HG02623 (cell line): ENCODE results near the gene EGFR.
A peak's percentile ranks its signal among the peaks of the same experiment; 100 is the strongest.

Source experiments
- ATAC-seq: cut with Tn5 transposase; IDR thresholded peaks from one replicate; pipeline ENCODE4 v1.9.1; 2021; ENCODE audit warnings: moderate library complexity; ENCODE audit not compliant: unreplicated experiment

Gene EGFR

GRCh38 chr7:55240418-55241142 is 221.8 kb downstream of the EGFR start:
- ATAC-seq: no peak

GRCh38 chr7:55241958-55242357 is 223.1 kb downstream of the EGFR start:
- no peak for ATAC-seq

GRCh38 chr7:55242613-55243012 is 223.8 kb downstream of the EGFR start:
- ATAC-seq: no peak

GRCh38 chr7:55244006-55244745 is 225.4 kb downstream of the EGFR start:
- ATAC-seq: no peak

GRCh38 chr7:55245271-55245723 is 226.5 kb downstream of the EGFR start:
- ATAC-seq: no peak

GRCh38 chr7:55246171-55246570 is 227.4 kb downstream of the EGFR start:
- no peak for ATAC-seq

GRCh38 chr7:55247428-55247827 is 228.6 kb downstream of the EGFR start:
- ATAC-seq: no peak

GRCh38 chr7:55248526-55248925 is 229.7 kb downstream of the EGFR start:
- ATAC-seq: no peak

GRCh38 chr7:55249332-55249731 is 230.5 kb downstream of the EGFR start:
- no peak for ATAC-seq

GRCh38 chr7:55250313-55250712 is 231.5 kb downstream of the EGFR start:
- ATAC-seq: no peak

GRCh38 chr7:55251313-55251712 is 232.5 kb downstream of the EGFR start:
- ATAC-seq: no peak

- no peak for ATAC-seq
These were observed 233.1 kb downstream of the EGFR start for GRCh38 chr7:55251911-55252310.

- no peak for ATAC-seq
These were observed 233.6 kb downstream of the EGFR start for GRCh38 chr7:55252386-55252785.

GRCh38 chr7:55253188-55253587 is 234.4 kb downstream of the EGFR start:
- ATAC-seq: no peak

- ATAC-seq: no peak
These were observed 235.4 kb downstream of the EGFR start for GRCh38 chr7:55254242-55254595.

- peak; percentile 75 for ATAC-seq
These were observed 236.0 kb downstream of the EGFR start for GRCh38 chr7:55254596-55255495.

GRCh38 chr7:55255496-55256445 is 237.0 kb downstream of the EGFR start:
- ATAC-seq: peak; percentile 87

- ATAC-seq: no peak
These were observed 239.8 kb downstream of the EGFR start for GRCh38 chr7:55258631-55259030.

- ATAC-seq: no peak
These were observed 241.4 kb downstream of the EGFR start for GRCh38 chr7:55260171-55260570.

GRCh38 chr7:55260676-55261385 is 242.0 kb downstream of the EGFR start:
- no peak for ATAC-seq
